VCaP (cell line): ENCODE results near the gene POLA2.
A peak's percentile ranks its signal among the peaks of the same experiment; 100 is the strongest.

Experiments
- H3K27ac ChIP-seq: fragments of 450-650 bp; 2 replicates; pipeline ENCODE4 v1.5.1; 2017
- TF ChIP-seq, protein P1 (sequence below): fragments of 450-650 bp; conservative IDR thresholded peaks from 2 replicates; pipeline ENCODE4 v1.5.1; 2017; ENCODE audit warnings: mild to moderate bottlenecking, moderate library complexity

The POLA2 gene, protein sequence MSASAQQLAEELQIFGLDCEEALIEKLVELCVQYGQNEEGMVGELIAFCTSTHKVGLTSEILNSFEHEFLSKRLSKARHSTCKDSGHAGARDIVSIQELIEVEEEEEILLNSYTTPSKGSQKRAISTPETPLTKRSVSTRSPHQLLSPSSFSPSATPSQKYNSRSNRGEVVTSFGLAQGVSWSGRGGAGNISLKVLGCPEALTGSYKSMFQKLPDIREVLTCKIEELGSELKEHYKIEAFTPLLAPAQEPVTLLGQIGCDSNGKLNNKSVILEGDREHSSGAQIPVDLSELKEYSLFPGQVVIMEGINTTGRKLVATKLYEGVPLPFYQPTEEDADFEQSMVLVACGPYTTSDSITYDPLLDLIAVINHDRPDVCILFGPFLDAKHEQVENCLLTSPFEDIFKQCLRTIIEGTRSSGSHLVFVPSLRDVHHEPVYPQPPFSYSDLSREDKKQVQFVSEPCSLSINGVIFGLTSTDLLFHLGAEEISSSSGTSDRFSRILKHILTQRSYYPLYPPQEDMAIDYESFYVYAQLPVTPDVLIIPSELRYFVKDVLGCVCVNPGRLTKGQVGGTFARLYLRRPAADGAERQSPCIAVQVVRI

DNA sequence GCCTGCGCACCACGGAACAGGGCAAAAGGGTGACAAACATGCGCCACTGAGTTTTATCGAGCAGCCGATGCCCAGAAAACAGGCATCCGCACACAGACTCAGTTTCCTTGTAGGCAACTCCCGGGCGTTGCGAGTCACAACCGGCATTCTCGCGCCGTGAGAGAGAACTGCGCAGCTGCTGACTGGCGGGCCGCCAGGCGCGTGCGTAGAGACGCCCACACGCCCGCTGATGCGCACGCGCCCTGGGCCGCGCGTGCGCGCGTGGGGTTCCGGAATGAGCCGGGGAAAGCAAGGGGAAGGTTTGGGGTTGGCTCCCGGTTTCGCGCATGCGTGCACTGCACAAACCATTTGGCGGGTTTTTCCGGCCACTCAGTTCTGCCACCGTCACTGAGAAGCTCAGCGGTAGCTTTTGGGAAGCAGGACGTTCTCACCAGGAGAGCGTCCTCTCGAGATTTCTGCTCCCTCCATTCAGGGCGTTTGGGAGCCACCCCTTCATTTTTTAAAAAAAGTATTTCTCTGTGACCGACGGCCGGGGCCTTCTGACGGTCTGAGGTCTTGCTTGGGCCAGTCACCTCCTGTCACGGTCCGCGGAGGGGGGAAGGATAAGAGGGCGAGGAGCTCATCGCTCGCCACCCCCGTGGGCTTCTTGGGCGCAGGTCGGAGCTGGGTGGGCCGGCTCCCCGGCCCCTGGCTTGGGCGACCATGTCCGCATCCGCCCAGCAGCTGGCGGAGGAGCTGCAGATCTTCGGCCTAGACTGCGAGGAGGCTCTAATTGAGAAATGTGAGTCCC is at the start of gene POLA2:
POLA2 (plus strand) TSS at position 372 of the 790 bp plus-strand sequence; CDS start at position 703, 331 bp downstream.
- TF ChIP-seq, protein P1, sequence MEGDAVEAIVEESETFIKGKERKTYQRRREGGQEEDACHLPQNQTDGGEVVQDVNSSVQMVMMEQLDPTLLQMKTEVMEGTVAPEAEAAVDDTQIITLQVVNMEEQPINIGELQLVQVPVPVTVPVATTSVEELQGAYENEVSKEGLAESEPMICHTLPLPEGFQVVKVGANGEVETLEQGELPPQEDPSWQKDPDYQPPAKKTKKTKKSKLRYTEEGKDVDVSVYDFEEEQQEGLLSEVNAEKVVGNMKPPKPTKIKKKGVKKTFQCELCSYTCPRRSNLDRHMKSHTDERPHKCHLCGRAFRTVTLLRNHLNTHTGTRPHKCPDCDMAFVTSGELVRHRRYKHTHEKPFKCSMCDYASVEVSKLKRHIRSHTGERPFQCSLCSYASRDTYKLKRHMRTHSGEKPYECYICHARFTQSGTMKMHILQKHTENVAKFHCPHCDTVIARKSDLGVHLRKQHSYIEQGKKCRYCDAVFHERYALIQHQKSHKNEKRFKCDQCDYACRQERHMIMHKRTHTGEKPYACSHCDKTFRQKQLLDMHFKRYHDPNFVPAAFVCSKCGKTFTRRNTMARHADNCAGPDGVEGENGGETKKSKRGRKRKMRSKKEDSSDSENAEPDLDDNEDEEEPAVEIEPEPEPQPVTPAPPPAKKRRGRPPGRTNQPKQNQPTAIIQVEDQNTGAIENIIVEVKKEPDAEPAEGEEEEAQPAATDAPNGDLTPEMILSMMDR = peak; percentile 12; the same call in 1 of the 2 replicates

DNA sequence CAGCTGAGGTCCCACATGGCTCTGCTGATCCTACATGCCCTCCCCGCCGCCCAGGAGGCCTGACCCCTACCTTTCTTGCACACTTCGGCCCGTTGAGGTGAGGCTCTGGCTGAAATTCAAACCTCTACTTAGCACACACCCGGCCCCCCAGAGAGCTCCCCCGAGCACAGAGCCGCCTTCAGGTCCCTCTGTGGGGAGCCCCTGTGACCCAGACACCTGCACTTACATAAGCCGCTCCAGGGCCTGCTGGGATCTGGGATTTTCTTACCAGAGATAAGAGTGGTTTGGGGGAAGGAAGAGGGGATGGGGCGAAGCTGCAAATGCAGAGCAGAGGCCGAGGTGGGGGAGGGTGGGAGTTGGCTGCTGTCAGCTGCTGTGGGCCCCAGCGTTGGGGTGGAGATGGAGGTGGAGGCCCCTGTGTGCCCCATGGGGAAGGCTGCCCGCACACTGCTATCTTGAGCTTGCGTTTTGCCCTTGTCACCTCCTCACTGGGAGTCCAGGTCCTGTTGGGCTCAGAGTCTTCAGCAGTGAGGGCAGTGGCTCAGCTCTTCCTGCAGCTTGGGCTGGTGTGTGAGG is 49.4 kb upstream of the POLA2 start:
- TF ChIP-seq, protein P1 = no peak
- no peak overlapping the region for H3K27ac ChIP-seq

More for the DNA sequence above, at the start of gene POLA2:
- peak within 1 kb of the TSS; percentile 88 for H3K27ac ChIP-seq

DNA sequence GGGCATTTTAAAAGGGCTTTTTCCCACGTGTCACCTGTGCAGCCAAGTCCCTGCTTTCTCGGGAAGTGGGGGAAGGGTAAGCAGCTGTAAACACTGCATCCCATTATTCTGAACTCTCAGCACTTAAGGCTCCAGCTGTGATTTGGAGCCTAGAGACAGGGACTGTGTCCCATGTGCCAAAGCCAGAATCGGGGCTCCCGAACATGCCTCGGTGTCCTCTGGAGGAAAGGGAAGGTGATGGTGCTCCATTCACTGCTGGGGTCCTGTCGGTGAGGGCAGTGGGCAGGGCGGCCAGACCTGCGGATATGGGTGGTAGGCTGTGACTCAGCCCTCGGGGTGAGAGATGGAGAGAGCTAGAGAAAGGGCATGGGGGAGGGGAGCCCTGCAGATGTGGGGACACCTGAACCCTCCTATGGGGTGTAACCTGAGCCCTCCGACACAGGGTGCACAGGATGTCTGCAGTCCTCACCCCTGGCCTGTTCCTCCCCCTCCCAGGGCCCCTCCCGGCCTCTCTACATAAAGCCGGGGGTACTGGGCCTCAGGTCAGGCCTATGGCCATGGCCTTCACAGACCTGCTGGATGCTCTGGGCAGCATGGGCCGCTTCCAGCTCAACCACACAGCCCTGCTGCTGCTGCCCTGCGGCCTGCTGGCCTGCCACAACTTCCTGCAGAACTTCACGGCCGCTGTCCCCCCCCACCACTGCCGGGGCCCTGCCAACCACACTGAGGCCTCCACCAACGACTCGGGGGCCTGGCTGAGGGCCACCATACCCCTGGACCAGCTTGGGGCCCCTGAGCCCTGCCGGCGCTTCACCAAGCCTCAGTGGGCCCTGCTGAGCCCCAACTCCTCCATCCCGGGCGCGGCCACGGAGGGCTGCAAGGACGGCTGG is 48.2 kb upstream of the POLA2 start:
- TF ChIP-seq, protein P1 = no peak
- H3K27ac ChIP-seq = no peak overlapping the region

DNA sequence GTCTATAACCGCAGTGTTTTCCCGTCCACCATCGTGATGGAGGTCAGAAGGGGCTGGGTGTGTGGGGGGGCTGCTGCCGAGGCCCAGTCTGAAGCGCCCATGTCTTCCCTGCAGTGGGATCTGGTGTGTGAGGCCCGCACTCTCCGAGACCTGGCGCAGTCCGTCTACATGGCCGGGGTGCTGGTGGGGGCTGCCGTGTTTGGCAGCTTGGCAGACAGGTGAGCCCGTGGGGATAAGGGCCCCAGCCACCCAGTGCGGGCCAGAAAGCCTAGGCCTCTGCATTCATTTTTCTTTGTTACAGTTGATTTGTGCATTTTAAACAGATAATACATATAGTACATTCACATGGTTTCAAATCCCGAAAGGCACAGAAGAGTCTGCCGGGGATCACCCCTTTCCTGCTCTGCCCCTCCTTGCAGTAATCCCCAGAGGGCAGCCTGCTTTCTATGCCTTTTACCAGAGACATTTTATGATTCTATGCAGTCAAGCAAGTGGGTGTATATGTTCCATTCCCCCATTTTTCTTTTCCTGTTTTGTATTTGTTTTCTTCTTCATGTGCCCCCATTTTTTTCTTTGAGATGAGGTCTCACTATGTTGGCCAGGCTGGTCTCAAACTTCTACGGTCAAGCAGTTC is 47.4 kb upstream of the POLA2 start:
- TF ChIP-seq, protein P1 = no peak
- H3K27ac ChIP-seq = no peak overlapping the region

DNA sequence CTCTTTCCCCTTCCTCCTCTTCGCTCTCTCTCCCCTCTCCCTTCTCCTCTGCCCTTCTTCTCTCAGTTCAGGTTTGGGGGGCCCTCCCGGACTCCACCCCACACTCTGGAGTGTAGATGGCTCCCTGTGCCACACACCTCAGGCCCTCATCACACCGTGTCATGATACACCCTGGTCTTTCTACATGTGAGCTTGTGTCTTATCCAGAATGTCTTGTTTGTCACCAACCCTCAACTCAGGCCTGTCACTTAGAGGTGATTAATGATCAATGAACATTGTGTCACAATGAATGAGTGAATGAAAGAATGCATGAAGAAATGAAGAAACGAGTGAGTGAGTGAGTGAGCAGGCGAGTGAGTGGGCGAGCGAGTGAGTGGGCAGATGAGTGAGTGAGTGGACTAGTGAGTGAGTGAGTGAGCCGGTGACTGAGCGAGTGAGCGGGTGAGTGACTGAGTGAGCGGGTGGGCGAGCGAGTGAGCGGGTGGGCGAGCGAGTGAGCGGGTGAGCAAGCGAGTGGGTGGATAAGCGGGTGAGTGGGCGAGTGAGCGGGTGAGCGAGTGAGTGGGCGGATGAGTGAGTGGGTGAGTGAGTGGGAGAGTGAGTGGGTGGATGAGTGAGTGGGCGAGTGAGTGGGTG is 46.2 kb upstream of the POLA2 start:
- H3K27ac ChIP-seq = no peak overlapping the region
- TF ChIP-seq, protein P1 = no peak; the same call in 1 of the 2 replicates

DNA sequence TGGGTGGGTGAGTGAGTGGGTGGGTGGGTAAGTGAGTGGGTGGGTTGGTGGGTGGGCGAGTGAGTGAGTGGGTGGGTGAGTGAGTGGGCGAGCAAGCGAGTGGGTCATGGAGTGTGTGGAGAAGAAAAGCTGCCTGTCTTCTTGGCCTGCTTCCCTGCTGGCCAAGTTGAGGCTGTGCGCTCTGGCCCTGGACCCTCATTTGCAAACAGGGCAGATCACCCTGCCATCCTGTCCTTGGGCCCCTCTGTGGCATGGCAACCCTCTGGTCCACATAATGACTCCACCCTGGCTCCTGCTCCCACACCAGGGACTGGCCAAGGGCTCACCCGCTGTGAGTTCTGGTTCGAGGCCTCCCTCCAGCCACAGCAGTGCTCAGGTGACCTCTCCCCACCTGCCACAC is 44.9 kb upstream of the POLA2 start:
- H3K27ac ChIP-seq = no peak overlapping the region
- TF ChIP-seq, protein P1 = no peak
